DMS114 treated with DMSO at 0.1 percent for 48 hours (cell line): ENCODE data around the gene TRAPPC8.
"Not testable (repeated sequence)": the region's sequence is repeated elsewhere in the genome, so short reads cannot be mapped to it uniquely, and the experiment has no call there.

Experiments used
- DNase-seq: peaks from one replicate; lab custom pipeline; 2025; ENCODE audit not compliant: unreplicated experiment; lab: John Stamatoyannopoulos, UW

The TRAPPC8 gene

DNA sequence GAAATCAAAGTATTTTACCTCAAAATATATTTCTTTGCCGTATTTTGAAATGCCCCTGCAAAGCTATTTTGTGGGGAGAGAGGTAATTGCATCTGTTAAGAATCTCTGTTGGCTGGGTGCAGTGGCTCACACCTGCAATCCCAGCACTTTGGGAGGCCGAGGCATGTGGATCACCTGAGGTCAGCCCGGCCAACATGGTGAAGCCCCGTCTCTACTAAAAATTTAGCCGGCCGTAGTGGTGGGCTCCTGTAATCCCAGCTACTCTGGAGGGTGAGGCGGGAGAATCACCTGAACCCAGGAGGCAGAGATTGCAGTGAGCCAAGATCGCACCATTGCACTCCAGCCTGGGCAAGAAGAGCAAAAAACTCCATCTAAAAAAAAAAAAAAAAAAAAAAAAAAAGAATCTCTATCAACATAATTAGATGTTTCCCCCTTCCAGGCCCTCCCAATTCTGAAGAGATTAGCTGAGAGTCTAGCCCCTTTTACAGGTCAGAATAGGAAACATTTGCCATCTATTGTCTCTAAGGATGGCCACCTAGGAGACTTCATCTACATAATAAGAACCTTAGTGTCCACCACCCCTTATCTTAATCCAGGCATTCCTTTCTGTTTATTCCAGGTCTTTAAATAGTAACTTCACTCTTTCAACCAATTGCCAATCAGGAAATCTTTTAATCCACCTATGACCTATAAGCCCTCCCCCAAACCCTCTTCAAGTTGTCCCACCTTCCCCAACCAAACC, 3.5 kb upstream of the TRAPPC8 start:
- DNase-seq, result no peak

DNA sequence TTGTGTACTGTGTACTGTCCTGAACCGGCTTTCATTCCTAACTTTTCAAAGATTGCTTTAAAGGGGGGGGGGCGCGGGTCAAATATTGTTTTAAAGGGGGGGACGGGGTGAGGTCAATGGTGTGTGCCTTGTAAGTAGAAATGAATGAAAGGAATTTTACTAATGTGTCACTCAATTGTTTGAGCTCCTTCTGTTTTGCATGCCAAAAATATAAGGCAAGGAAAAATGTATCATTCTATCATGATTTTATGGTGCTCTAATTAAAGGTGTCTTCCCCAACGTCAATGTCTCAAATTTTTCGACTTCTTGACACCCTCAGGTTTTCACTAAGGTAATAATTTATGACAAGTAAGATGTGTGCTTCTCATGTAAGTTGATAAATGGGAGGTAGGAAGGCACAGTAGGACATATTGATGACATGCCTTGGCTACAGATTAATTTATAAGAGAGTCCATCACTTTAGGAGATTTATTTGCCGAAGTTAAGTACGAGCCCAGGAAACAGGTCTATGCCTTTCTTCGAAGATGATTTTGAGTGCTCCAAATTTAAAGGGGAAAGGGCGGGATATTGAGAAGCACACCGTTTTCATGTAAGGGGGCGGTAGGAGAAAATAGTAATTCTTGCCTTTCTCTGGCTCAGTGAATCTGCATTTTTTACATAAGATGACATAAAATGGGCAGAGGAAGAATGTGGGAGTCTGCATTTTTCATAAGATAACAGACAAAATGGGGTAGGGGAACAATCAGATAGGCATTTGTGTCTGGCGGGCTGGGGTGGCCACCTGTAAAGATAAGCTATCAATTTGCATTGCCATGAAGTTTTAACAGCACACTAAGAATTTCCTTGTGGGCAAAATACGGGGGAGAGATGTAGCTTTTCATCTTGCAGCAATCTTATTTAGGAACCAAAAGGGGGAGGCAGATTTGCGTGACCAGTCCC, 1.2 kb upstream of the TRAPPC8 start:
- DNase-seq, result no peak

DNA sequence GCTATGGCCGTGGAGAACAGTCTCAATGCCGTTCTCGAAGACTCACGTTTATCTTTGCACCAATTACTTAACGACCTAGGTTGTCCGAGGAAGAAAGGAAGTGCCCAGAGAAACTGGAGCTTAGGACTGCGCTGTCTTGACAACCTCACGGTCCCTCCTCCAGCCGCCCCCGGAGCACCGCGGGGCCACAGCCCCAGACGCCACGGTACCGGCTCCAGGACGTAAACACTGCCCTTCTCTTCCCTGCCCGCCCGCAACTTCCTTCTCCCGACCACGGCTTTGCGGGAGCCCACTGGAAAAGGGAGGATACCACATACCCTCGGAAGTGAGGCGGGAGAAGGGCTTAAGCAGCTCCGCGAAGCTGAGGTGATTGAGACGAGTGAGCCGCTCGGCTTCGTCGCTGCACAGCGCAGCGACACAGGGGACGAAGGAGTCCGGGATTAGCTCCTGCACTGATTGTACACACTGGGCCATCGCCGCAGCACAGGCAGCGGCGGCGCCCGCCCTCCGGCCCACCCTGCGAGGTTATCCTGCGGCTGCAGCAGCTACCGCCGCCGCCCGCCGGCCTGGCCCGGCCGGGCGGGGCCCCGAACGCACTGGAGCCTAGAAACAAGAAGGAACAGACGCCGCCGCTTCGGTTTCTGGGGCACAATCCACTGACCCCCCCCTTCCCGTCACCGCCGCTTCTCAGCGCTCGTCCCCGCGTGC, 483 bp downstream of the TRAPPC8 start:
- DNase-seq, result no peak

DNA sequence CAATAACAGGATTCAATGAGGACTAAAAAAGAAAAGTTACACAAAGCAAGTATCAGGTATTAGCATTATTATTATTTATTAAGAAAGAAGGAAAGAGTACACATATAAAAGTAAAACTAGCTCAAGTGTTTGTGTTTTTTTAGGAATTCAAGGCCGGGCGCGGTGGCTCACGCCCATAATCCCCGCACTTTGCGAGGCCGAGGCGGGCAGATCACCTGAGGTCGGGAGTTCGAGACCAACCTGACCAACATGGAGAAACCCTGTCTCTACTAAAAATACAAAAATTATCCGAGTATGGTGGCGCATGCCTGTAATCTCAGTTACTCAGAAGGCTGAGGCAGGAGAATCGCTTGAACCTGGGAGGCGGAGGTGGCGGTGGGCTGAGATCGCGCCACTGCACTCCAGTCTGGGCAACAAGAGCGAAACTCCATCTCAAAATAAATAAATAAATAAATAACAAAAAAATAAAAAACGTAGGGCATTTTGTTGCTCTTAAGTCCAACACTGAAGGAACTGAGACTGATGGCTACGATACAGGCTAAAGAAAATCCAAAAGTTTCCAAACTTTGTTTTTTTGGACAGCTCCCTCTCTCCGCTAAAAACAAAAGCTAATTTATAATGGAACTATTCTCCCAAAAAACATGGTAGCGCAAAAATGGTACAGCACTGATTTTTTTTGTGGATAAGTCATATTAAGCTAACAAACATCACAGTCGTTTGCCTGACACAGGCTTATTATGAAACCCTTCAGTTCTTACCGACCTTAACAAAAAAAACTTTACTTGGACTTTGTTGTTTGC, 1.7 kb downstream of the TRAPPC8 start:
- no peak for DNase-seq

DNA sequence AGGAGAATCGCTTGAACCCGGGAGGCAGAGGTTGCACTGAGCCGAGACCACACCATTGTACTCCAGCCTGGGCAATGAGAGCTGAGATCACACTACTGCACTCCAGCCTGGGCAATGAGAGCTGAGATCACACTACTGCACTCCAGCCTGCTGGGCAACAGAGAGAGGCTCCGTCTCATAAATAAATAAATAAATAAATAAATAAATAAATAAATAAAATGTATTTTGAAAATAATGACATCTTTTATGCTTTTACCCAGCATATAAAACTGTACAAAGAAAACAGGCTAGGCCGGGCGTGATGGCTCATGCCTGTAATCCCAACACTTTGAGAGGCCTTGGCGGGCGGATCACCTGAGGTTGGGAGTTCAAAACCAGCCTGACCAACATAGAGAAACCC, 8.2 kb downstream of the TRAPPC8 start:
- not testable (repeated sequence) for DNase-seq

DNA sequence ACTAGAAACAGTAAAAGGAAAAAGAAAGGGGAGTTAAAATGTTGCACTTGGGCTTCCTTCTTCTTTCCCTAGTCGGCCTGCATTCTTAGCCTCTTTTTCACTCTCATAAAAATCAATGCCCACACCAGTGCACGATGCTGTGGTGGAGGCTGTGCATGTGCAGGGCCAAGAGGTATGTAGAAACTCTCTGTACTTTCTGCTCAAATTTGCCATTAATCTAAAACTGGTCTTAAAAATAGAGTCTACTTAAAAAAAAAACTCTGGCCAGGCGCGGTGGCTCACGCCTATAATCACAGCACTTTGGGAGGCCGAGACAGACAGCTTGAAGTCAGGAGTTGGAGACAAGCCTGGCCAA, 11.1 kb downstream of the TRAPPC8 start:
- DNase-seq, result no peak

DNA sequence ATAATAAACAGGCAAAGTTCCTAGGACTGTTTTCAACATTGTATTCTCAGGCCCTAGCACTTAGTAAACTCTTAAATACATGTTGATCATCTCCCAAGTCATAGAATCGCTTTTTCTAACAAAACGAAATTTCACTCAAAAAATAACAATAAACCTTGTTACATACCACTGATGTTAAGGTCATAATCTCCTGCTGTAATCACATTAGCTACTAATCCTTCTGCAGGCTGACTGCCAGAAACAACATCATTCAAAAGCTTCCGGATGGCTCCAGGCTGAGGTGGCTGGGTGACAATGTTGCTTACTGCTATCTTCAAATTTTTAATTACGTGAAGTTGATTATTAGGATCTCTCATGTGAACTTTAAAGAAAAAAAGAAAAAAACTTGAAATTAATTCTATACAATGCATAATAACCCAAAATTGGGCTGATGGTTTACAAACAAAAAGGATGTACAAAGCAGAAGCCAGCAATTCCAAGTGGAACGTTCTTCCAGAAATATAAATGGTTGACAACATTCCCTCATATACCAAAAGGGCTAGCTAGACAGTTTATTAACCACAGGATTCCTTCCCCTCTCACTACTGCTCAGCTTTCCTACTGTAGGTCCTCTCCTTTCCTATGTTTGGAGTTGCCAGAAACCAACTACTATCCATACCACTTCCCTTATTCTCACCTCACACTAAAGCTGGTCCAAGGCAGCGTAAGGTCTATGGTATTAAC, 11.6 kb downstream of the TRAPPC8 start:
- no peak for DNase-seq

DNA sequence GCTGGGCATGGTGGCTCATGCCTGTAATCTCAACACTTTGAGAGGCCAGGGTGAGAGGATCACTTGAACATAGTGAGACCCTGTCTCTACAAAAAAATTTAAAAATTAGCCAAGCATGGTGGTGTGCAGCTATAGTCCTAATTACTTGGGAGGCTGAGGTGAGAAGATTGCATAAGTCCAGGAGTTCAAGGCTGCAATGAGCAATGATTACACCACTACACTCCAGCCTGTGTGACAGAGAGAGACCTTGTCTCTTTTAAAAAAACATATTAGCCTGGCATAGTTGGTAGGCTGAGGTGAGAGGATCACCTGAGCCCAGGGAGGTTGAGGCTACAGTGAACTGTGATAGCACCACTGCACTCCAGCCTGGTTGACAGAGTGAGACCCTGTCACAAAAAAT, 13.7 kb downstream of the TRAPPC8 start:
- no peak for DNase-seq

DNA sequence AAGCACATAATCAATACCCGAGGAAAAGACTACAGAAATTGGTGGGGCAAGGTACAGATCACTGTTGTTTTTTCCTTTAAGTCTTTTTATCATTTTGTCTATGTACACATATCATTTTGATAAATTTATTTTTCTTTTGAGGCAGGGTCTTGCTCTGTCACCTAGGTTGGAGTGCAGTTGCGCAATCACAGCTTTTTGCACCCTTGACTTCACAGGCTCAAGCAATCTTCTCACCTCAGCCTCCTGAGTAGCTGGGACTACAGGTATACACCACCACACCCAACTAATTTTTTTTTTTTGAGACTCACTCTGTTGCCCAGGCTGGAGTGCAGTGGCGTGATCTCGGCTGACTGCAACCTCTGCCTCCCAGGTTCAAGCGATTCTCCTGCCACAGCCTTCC, 15.9 kb downstream of the TRAPPC8 start:
- not testable (repeated sequence) for DNase-seq

DNA sequence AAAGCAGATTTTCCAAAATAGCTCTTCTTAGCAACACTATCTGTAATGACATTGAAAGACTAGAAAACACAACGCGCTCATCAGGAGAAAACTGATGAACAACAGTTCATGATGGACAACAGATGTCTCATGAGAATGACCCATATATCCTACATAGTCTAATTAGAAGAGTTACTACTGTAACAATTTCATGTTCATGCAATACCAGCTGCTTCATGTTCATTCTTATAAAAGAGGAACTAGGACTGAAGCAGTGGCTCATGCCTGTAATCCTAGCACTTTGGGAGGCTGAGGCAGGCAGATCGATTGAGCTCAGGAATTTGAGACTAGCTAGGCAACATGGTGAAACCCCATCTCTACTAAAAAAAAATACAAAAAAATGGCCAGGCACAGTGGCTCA, 22.7 kb downstream of the TRAPPC8 start:
- DNase-seq, result no peak

DNA sequence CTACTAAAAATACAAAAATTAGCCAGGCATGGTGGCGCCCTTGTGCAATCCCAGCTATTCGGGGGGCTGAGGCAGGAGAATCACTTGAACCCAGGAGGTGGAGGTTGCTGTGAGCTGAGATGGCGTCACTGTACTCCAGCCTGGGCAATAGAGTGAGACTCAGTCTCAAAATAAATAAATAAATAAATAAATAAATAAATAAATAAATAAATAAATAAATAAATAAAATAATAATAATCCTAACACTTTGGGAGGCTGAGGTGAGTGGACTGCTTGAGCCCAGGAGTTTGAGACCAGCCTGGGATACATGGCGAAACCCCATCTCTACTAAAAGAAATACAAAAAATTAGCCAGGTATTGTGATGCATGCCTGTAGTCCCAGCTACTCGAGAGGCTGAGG, 23.6 kb downstream of the TRAPPC8 start:
- DNase-seq, result not testable (repeated sequence)

DNA sequence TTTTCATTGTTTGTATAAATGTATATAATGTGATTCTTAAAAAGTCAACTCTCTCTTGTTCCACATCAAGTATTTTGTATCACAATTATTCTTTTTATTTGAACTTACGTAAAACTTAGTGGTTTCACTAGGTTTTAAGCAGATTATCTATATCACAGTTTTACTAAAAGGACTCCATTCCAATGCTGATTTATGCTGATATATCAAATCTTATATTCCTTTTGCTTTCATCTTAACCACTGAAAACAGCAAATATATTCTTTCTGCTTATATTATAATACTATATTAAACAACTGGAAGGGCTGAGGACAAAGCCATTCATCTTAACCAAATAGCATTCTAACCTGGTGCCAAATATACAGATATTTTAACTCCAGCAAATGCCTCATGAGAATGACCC, 24.2 kb downstream of the TRAPPC8 start:
- no peak for DNase-seq

DNA sequence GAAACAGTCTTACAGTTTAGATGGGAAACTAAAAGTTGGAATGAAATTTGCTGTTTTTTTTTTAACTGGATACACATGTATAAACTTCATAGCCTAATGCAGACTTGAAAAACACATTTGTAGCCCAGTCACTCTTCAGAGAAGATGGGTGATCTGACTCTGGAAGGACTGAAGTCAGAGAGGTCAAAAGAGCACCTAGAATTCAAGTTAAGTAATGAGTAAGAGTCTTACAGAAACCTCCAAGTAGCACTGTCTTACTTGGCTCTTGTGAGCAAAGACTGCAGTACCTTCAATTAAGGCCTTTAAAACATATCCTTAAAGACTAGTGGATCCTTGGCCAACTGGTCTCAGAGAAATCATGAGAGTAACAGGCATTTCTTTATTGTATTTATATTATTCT, 41.9 kb downstream of the TRAPPC8 start:
- DNase-seq, result no peak

DNA sequence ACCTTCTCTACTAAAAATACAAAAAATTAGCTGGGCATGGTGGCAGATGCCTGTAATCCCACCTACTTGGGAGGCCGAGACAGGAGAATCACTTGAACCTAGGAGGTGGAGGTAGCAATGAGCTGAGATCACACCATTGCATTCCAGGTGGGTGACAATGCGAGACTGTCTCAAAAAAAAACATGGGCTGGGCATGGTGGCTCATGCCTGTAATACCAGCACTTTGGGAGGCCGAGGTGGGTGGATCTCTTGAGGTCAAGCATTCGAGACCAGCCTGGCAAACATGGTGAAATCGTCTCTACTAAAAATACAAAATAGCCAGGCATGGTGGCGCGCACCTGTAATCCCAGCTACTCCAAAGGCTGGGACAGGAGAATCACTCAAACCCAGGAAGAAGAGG, 43.2 kb downstream of the TRAPPC8 start:
- DNase-seq, result not testable (repeated sequence)

DNA sequence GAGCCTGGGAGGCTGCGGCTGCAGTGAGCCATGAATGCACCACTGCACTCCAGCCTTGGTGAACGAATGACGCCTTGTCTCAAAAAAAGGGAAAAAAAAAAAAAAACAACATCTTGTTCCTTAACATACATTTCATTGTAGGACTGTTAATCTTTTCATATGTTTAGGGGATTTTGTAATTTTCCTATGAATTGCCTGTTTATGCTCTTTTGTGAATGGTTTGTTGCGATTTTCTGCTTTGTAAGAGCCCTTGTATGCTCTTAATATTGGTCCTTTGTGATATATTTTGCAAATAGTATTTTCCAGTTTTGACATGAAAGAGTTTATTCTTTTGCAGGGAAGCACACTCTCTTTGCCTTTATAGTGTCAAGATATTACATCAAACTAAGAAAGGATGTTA, 50.0 kb downstream of the TRAPPC8 start:
- no peak for DNase-seq

DNA sequence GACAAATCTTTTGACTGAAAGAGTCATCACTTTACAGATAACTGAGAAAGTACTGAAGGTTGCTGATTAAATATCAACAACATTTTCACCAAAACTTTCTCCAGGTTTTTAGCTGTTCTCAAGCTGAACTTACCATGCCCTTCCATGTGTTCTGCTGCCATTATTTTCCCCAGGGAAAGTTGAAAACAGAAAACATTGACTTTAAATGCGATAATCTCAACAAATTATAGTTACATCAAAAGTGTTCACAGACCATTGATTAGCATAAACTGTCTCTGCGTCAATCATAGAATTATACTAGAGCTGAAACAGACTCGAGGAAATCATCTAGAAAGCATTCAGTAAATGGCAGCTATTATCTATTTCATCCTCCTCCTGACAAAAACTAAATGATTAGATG, 51.4 kb downstream of the TRAPPC8 start:
- no peak for DNase-seq

DNA sequence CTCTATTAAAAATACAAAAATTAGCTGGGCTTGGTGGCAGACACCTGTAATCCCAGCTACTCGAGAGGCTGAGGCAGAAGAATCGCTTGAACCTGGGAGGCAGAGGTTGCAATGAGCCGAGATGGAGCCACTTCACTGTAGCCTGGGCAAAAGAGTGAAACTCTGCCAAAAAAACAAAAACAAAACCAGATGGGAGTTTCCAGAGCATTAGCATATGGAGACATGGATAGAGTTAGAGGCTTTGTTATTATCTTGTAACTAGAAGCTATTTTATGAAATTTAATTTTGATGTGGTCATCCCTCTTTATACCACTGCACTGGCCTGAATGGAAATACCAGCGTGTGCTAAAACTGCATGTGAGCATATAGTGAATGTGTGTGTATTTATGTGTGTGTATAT, 58.9 kb downstream of the TRAPPC8 start:
- DNase-seq, result no peak

DNA sequence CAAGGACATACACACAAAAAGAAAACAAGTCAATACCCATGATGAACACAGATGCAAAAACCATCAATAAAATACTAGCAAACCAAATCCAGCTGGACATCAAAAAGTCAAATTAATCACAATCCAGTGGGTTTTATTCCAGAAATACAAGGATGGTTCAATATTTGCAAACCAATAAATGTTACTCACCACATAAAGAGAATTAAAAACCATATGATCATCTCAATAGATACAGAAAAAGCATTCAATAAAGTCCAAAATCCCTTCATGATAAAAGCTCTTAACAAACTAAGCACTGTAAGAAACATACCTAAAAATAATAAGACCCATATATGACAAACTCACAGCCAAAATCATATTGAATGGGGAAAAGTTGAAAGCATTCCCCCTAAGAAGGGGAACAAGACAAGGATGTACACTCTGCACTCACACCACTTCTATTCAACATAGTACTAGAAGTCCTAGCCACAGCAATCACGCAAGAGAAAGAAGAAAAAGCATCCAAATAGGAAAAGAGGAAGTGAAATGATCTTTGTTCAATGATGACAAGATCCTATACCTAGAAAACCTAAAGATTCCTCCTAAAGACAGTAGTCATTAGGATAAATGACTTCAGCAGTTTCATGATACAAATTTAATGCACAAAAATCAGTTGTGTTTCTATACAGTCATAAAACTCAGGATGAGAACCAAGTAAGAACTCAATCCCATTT, 62.6 kb downstream of the TRAPPC8 start:
- no peak for DNase-seq

DNA sequence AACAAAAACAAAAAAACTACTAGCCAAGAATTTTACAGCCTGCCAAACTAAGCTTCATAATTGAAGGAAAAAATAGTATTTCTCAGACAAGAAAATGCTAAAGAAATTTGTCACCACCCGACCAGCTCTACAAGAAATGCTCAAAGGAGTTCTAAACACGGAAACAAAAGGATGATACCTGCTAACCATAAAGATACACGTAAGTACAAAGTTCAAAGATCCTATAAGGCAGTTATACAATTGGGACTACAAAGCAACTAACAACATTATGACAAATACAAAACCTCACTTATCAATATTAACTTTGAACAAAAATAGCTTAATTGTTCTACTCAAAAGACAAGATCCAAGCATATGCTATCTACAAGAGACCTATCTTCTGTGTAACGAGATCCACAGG, 64.6 kb downstream of the TRAPPC8 start:
- no peak for DNase-seq

DNA sequence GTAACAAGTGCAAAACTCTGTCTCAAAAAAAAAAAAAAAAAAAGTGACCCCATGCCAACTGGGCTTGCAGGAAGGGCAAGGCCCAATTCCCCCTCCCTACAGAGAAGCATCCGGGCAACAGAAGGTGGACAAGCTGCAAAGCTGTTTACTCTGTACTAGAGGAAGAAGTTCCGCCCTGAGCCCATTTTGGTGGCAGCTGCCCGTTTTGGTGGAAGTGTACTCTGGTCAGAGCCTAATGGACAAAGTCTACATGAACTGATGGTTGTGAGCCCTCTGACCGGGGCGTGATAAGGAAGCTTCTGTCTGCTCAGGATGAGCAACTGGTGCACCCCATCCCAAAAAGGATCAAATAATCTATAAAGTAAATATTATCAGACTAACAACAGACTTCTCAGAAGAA, 65.0 kb downstream of the TRAPPC8 start:
- DNase-seq, result no peak
